GM18502 (cell line): ENCODE data around the gene PCDHGB3.
"Not testable (repeated sequence)": the region's sequence is repeated elsewhere in the genome, so short reads cannot be mapped to it uniquely, and the experiment has no call there.

Experiments used
- ATAC-seq: cut with Tn5 transposase; IDR thresholded peaks from one replicate; pipeline ENCODE4 v1.9.1; 2021; ENCODE audit warnings: mild to moderate bottlenecking; ENCODE audit not compliant: unreplicated experiment, poor library complexity

The PCDHGB3 gene

GRCh38 chr5:141415275-141415618 is 45.2 kb downstream of the PCDHGB3 start:
- not testable (repeated sequence) for ATAC-seq

DNA sequence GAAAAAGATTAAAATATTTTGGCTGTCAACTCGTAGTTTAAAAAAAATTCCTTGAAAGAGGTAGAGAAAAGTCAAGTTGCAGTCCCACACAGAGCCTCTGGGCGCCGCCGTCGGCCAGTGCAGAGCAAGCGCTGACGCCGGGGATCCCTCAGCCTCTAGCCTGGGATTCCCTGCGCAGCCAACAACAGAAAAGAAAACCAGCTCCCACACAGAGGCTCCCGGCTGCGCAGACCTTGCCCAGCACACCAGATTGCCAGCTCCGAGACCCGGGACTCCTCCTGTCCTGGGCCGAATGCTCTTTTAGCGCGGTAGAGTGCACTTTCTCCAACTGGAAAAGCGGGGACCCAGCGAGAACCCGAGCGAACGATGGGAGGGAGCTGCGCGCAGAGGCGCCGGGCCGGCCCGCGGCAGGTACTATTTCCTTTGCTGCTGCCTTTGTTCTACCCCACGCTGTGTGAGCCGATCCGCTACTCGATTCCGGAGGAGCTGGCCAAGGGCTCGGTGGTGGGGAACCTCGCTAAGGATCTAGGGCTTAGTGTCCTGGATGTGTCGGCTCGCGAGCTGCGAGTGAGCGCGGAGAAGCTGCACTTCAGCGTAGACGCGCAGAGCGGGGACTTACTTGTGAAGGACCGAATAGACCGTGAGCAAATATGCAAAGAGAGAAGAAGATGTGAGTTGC is 47.6 kb downstream of the PCDHGB3 start, which contains the start of gene PCDHGB7:
Gene PCDHGB7, plus strand, starts transcription at position 184 of the 679 bp plus-strand sequence. Its CDS starts 183 bp downstream, at position 367.
- ATAC-seq: peak; percentile 73

DNA sequence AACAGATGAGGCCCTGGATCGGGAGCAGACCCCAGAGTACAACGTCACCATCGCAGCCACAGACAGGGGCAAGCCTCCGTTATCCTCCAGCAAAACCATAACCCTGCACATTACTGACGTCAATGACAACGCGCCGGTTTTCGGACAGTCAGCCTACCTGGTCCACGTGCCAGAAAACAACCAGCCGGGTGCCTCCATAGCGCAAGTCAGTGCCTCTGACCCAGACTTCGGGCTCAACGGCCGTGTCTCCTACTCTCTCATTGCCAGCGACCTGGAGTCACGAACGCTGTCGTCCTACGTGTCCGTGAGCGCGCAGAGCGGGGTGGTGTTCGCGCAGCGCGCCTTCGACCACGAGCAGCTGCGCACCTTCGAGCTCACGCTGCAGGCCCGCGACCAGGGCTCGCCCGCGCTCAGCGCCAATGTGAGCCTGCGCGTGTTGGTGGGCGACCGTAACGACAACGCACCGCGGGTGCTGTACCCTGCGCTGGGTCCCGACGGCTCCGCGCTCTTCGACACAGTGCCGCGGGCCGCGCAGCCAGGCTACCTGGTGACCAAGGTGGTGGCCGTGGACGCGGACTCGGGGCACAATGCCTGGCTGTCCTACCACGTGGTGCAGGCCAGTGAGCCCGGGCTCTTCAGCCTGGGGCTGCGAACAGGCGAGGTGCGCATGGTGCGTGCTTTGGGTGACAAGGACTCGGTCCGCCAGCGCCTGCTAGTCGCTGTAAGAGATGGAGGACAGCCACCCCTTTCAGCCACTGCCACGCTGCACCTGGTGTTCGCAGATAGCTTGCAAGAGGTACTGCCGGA is 49.2 kb downstream of the PCDHGB3 start:
- no peak for ATAC-seq

DNA sequence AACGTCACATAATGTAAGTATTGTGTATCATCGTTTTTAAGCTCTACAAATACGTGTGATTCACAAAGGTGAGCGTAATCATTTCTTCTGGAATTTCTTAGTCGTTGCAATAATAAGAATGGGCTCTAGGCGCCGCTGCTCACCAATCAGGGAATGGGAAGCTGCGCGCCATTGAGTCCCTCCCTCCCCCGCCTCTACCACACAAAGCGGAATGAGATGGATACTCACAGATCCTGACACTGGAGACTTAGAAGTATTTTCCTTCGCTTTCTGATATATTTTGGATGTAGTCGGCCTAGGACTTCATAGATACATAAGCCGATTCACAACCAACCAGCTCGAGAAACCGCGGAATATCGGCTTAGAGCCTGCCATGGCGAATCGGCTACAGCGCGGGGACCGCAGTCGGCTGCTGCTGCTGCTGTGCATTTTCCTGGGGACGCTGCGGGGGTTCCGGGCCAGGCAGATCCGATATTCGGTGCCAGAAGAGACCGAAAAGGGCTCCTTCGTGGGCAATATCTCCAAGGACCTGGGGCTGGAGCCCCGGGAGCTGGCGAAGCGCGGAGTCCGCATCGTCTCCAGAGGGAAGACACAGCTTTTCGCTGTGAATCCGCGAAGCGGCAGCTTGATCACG is 50.9 kb downstream of the PCDHGB3 start, which contains the start of gene PCDHGA11:
Gene PCDHGA11, plus strand, starts transcription at position 197 of the 634 bp plus-strand sequence. Its CDS starts 177 bp downstream, at position 374.
- peak; percentile 41 for ATAC-seq

DNA sequence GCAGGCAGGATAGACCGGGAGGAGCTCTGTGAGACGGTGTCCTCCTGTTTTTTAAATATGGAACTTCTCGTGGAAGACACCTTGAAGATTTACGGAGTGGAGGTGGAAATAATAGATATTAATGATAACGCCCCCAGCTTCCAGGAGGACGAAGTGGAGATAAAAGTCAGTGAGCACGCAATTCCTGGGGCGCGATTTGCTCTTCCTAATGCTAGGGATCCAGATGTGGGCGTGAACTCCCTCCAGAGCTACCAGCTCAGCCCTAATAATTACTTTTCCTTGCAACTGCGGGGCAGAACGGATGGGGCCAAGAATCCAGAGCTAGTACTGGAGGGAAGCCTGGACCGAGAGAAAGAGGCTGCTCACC is 51.4 kb downstream of the PCDHGB3 start:
- no peak for ATAC-seq
